Measurements from ENCODE around the gene TMEM30B.

- TF ChIP-seq CTCF (IDR thresholded peaks at IDR 0.05) (no peak), POLR2A (IDR thresholded peaks at IDR 0.05) (no peak), EP300 (IDR thresholded peaks at IDR 0.05) (no peak)
Measured at GRCh38 chr14:61322011-61322798, 41.1 kb upstream of the TMEM30B start.

All from suprapubic skin (tissue), 3 donors.